Measurements from ENCODE around the gene SLC30A2. TPM values are rescaled to one million over a fixed set of nuclear protein-coding genes. Genes with fewer than 3 reads are reported as not detected.
A peak's percentile ranks its signal among the peaks of the same experiment; 100 is the strongest.

The SLC30A2 gene
- total and polyA plus RNA-seq, 11 donors: 2.9 to 18.0 (median 4.9) TPM

GRCh38 chr1:25987951-25988350 is 58.0 kb downstream of the SLC30A2 start:
- Histone ChIP-seq H3K9me3 (no peaks in the 10 kb centered on the region), H3K36me3 (peaks cover 0 to 64% (median 42%) of the 10 kb centered on the region in 9 donors), H3K4me3 (no peak overlapping the region), H3K4me1 (peaks cover 0 to 45% (median 23%) of the 10 kb centered on the region in 12 donors), H3K27ac (peak overlapping the region in 2 of 12 donors; percentile 3 to 9), H3K27me3 (no peaks in the 10 kb centered on the region)
- ATAC-seq (no peak), DNase-seq (no peak)
- WGBS, 4 donors: 78 to 89% (median 84%) methylated on average over 2 of the region's 2 CpGs
- no peak for TF ChIP-seq CTCF (IDR thresholded peaks at IDR 0.05)
- no peak for TF ChIP-seq POLR2A (IDR thresholded peaks at IDR 0.05)
- intact Hi-C loops (cut with DNase I): loop anchor here in 1 of 10 donors (5.0 kb wide), 1 partner anchor 66 kb away; no protein-coding TSS in a partner anchor

Other genes with a start within 250 kb of the SLC30A2 start
- gene SELENON, start 245.9 kb downstream of the SLC30A2 start, total RNA-seq: 10 to 100 TPM; 39.8 to 92.3 (median 48.5) TPM
- 10 to 100 TPM; 28.9 to 53.2 TPM for gene SELENON, start 245.9 kb downstream of the SLC30A2 start, polyA plus RNA-seq
- gene MTFR1L, start 226.2 kb downstream of the SLC30A2 start, total RNA-seq: 100 to 1,000 TPM; 123 to 319 (median 214) TPM
- 100 to 1,000 TPM; 135 to 146 TPM for gene MTFR1L, start 226.2 kb downstream of the SLC30A2 start, polyA plus RNA-seq
- 1 to 10 TPM in 1 of 9 donors, under 1 TPM in 2, not detected in 6; 0.25 to 1.5 (median 0.27) TPM for gene AUNIP, start 186.7 kb downstream of the SLC30A2 start, total RNA-seq
- under 1 TPM in 1 of 2 donors, not detected in 1; 0.19 TPM for gene AUNIP, start 186.7 kb downstream of the SLC30A2 start, polyA plus RNA-seq
- gene PAQR7, start 170.4 kb downstream of the SLC30A2 start, total RNA-seq: 1 to 10 TPM; 1.1 to 5.7 (median 2.1) TPM
- gene PAQR7, start 170.4 kb downstream of the SLC30A2 start, polyA plus RNA-seq: 1 to 10 TPM; 1.3 to 1.7 TPM
- 10 to 100 TPM; 21.1 to 95.2 (median 46.4) TPM for gene STMN1, start 139.7 kb downstream of the SLC30A2 start, total RNA-seq
- 10 to 100 TPM; 38.3 to 63.2 TPM for gene STMN1, start 139.7 kb downstream of the SLC30A2 start, polyA plus RNA-seq
- 10 to 100 TPM in 4 of 9 donors, 1 to 10 TPM in 5; 5.8 to 18.6 (median 9.7) TPM for gene PAFAH2, start 48.1 kb downstream of the SLC30A2 start, total RNA-seq
- gene PAFAH2, start 48.1 kb downstream of the SLC30A2 start, polyA plus RNA-seq: 1 to 10 TPM; 5.9 to 7.6 TPM
- 10 to 100 TPM in 2 of 9 donors, 1 to 10 TPM in 7; 1.8 to 17.5 (median 4.1) TPM for gene EXTL1, start 24.3 kb downstream of the SLC30A2 start, total RNA-seq
- gene EXTL1, start 24.3 kb downstream of the SLC30A2 start, polyA plus RNA-seq: 1 to 10 TPM; 1.2 to 5.7 TPM
- 100 to 1,000 TPM; 136 to 598 (median 196) TPM for gene TRIM63, start 21.5 kb upstream of the SLC30A2 start, total RNA-seq
- 100 to 1,000 TPM; 277 to 444 TPM for gene TRIM63, start 21.5 kb upstream of the SLC30A2 start, polyA plus RNA-seq
- 1 to 10 TPM; 3.9 to 9.3 (median 6.0) TPM for gene PDIK1L, start 65.7 kb upstream of the SLC30A2 start, total RNA-seq
- gene PDIK1L, start 65.7 kb upstream of the SLC30A2 start, polyA plus RNA-seq: 1 to 10 TPM; 2.1 to 2.7 TPM
- 1 to 10 TPM; 2.5 to 6.5 (median 3.2) TPM for gene FAM110D, start 113.0 kb upstream of the SLC30A2 start, total RNA-seq
- 1 to 10 TPM; 2.2 to 3.7 TPM for gene FAM110D, start 113.0 kb upstream of the SLC30A2 start, polyA plus RNA-seq
- not detected for gene C1orf232, start 122.8 kb upstream of the SLC30A2 start, total RNA-seq
- not detected for gene C1orf232, start 122.8 kb upstream of the SLC30A2 start, polyA plus RNA-seq
- gene ZNF593, start 123.8 kb upstream of the SLC30A2 start, total RNA-seq: 10 to 100 TPM; 13.7 to 36.8 (median 21.0) TPM
- 100 to 1,000 TPM in 1 of 2 donors, 10 to 100 TPM in 1; 43.1 to 147 TPM for gene ZNF593, start 123.8 kb upstream of the SLC30A2 start, polyA plus RNA-seq
- gene ZNF593OS, start 125.7 kb upstream of the SLC30A2 start, total RNA-seq: not detected
- gene ZNF593OS, start 125.7 kb upstream of the SLC30A2 start, polyA plus RNA-seq: not detected
- gene CNKSR1, start 131.4 kb upstream of the SLC30A2 start, total RNA-seq: 1 to 10 TPM in 7 of 9 donors, under 1 TPM in 1, not detected in 1; 0.60 to 3.4 (median 1.4) TPM
- 1 to 10 TPM in 1 of 2 donors, under 1 TPM in 1; 0.80 to 1.6 TPM for gene CNKSR1, start 131.4 kb upstream of the SLC30A2 start, polyA plus RNA-seq
- gene CATSPER4, start 144.5 kb upstream of the SLC30A2 start, total RNA-seq: not detected
- not detected for gene CATSPER4, start 144.5 kb upstream of the SLC30A2 start, polyA plus RNA-seq
- 100 to 1,000 TPM in 2 of 9 donors, 10 to 100 TPM in 7; 28.6 to 180 (median 48.7) TPM for gene CEP85, start 188.1 kb upstream of the SLC30A2 start, total RNA-seq
- gene CEP85, start 188.1 kb upstream of the SLC30A2 start, polyA plus RNA-seq: 10 to 100 TPM; 13.4 to 22.7 TPM
- gene SH3BGRL3, start 234.0 kb upstream of the SLC30A2 start, total RNA-seq: 100 to 1,000 TPM in 1 of 9 donors, 10 to 100 TPM in 8; 22.4 to 234 (median 40.0) TPM
- gene SH3BGRL3, start 234.0 kb upstream of the SLC30A2 start, polyA plus RNA-seq: 100 to 1,000 TPM in 1 of 2 donors, 10 to 100 TPM in 1; 43.8 to 119 TPM

Measured in heart left ventricle (tissue), 16 donors.